Stimulated activated CD4-positive, alpha-beta T cell treated with anti-CD3 and anti-CD28 coated beads, Interleukin-4, amount 100 ng/mL, for 24 hours (primary cell): Measurements from ENCODE around the gene AACS.
"Not testable (repeated sequence)": the region's sequence is repeated elsewhere in the genome, so short reads cannot be mapped to it uniquely, and the experiment has no call there.

ENCODE experiments used
- DNase-seq: peaks from one replicate; pipeline ENCODE4 v3.0.0-alpha.2; 2020

AACS gene

DNA sequence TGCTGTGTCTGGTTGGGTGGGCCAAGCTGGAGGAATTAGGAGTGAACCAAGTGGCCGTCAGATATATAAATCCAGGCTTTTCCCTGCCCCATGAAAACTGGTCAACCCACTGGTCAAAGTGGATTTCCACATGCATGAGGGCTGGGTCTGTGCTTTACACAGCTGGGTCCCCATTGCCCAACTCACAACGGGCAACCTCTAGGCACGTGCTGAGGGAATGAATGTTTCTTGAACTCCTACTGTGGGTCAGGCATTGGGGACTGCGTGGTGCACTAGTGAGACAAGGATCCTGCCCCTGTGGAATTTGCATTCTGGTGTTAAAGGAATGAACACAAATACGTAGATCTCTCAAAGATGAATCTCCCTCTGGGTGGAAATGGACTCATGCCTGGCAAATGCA is 7.5 kb upstream of the AACS start:
- DNase-seq: no peak

DNA sequence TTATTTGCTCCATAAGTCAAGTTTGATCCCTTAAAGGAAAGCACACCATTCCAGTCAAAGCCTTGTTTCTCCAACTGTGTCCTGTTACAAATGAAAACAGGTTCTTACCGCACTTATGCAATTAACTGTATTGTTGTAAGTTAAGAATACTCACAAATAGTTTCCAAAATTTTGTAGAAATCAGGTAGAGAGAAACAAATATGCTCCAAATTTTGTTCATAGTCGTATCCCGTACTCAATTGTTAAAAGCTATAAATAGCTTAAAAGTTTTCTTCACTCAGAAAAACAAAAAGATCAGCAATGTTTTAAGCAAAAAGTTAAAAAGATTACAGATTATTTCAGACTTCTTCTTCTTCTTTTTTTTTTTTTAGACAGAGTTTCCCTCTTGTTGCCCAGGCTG is 4.0 kb upstream of the AACS start:
- DNase-seq: no peak

DNA sequence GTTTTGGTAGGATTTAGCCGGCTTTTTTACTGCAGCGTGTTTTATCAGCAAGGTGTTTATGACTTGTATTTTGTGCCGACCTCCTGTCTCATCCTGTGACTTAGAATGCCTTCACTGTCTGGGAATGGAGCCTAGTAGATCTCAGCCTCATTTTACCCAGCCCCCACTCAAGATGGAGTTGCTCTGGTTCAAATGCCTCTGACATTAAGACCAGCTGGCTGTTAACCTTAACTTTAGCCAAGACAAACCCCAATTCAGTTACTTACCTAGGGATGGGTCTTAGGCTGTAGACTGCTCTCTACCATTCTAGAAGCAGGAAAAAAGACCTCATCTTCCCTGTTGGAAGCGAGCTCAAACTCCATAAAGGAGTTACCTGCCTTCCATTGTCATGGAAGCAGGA is 1.7 kb upstream of the AACS start:
- not testable (repeated sequence) for DNase-seq

DNA sequence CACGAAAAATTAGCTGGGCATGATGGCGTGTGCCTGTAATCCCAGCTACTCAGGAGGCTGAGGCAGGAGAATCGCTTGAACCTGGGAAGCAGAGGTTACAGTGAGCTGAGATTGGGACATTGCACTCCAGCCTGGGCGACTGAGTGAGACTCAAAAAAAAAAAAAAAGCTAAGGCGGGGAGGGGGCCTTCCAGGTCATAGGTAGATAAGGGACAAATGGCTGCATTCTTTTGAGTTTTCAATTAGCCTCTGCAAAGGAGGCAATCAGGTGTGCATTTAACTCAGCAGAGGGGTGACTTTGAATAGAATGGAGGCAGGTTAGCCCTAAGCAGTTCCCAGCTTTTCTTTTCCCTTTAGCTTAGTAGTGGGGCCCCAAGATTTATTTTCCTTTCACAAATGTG is 743 bp upstream of the AACS start:
- DNase-seq: no peak

DNA sequence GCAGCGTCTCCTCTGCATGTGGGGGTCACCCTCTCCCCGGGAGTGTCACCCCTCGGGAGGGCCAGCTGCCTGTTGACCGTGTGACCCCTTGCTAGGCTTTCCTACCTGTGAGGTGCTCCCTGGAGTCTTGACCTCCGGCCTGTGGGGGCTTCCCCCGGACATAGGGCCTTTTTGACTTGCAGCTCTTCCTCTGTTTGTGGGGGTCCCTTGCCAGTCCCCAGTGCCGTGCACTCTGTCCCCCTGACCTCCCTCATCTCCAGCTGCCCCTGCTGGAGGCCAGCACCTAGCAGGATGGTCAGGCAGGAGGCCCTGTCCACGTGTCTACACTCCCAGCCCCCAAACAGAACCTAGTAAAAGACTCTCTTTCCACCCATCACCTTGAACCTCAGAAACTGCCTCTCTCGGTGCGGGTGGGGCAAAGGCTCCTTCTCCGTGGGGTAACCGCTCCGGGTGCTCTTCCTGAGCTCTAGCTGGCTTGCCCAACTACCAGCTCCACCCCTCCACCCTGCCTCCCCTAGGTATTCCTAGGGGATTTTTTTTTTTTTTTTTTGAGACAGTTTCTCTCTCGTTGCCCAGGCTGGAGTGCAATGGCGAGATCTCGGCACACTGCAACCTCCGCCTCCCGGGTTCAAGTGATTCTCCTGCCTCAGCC is 810 bp downstream of the AACS start:
- DNase-seq: no peak

DNA sequence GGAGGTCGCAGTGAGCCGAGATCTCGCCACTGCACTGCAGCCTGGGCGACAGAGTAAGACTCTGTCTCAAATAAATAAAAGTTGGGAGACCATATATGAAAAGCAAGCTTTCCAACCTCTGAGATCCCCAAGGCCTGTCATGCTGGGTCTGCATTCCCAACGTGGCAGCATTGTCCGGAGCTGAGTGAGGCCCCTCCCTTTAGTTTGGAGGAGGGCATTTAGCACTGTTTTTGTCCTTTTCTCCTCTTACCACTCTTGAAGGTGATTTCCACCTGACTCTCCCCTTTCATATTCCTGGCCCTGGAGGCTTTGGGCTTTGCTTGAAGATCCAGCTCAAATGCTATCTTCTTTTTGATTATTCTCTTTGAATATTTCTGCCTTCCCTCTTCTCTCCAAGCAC is 3.2 kb downstream of the AACS start:
- no peak for DNase-seq

DNA sequence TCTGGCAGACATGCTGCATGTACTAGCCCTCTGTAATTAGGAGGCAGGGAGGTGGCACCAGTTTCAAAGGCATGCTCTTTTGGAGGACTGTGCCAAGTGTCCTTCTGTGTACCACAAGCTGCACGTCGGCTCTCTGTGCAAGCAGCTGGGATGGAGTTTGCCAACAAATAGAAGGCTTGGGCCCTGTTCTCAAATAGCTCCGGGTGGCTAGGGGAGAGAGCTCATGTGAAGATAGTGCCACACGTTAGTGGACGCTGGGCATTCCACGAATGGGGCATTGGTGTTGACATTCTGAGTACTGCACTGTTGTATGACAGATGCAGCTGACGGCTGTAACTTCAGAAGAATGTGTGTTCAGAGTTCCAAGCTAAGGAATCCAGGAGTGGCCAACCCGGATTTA is 4.4 kb downstream of the AACS start:
- no peak for DNase-seq

DNA sequence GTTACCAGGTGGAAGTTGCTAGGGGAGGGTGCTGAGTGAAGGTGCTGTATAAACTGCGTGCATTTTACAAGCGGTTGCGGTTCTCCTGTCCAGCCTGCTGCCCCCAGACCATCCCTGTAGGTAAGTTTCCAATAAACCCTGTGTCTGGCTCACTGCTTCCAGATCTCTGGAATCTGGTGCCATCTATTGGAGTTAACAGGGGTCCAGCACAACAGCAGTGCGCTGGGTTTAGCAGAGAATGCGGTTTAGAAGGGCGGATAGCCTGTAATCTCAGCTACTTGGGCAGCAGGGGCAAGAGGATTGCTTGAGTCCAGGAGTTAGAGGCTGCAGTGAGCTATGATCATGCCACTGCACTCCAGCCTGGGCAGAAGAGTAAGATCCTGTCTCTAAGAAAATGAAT is 4.9 kb downstream of the AACS start:
- DNase-seq: no peak

DNA sequence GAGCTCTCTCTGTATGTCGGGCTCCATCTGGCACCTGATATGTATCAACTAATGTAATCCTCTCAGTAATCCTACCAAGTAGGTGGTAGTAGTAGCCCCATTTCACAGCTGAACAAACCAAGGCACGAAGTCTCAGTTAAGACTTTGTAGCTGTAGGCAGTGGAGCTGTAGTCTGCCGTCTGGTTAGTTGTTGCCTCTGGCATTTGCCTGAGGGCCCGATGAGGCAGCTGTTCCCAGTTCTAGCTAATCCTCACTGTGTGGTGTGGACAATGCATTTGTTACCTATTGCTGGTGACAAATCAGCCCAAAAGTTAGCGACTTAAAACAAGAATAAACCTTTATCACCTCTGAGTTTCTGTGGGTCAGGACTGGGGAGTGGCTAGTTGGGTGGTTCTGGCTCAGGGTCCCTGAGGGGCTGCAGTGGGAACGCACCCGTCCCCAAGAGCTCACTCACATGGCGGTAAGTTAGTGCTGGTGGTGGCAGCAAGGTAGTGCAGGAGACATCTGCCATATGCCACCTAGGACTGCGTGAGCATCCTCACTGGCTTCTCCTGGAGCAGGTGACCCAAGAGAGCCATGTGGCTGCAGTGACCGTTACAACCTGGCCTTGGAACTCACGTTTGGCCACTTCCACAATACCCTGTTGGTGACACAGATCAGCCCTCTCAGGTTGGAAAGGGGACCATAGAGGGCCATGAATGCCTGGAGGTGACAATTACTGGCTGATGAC is 5.6 kb downstream of the AACS start:
- no peak for DNase-seq

DNA sequence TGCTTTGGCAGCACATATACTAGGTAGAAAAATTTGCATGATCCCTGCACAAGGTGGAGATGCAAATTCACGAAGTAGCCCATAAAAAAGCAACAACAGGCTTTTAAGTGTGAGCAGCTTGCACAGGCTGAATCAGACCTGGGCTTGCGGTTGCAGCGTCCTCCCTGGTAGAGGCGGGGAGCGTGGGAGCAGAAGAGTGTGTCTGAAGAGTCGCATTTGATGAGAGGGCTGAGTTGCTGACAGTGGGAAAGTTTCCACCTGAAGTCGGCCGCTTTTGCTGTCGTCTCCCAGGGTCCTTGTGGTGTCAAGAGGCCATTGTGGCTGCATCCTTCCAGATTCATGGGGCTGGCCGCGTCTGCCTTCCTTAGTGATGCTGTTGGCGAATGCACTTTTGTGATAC is 6.2 kb downstream of the AACS start:
- no peak for DNase-seq

DNA sequence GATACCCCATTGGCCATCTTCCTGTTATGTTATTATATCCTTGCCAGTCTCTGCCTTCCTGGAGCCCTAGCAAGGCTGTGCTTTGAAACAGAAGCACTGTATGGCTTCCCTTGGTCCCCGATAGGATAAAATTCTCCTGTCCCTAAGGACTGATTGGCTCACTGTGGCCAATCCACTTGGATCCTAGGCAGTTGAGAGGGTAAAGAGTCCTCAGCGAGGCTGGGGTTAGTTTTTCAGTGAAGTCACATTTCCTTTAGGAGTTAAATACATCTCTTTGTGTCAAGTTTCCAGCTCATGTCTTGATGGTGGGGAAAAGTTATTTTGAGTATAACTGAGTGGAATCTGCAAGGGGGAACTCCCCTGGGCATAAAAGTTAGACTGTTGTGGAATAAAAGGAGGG is 7.3 kb downstream of the AACS start:
- DNase-seq: no peak

DNA sequence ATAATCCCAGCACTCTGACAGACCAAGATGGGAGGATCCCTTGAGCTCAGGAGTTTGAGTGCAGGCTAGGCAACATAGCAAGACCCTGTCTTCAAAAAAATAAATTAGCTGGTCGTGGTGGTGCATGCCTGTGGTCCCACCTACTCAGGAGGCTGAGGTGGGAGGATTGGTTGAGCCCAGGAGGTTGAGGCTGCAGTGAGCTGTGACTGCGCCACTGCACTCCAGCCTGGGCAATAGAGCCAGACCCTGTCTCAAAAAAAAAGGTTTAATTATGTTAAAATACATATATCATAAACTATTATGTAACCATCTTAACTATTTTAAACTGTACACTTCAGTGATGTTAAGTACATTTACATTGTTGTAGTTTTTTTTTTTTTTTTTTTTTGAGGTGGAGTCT is 9.1 kb downstream of the AACS start:
- DNase-seq: not testable (repeated sequence)

DNA sequence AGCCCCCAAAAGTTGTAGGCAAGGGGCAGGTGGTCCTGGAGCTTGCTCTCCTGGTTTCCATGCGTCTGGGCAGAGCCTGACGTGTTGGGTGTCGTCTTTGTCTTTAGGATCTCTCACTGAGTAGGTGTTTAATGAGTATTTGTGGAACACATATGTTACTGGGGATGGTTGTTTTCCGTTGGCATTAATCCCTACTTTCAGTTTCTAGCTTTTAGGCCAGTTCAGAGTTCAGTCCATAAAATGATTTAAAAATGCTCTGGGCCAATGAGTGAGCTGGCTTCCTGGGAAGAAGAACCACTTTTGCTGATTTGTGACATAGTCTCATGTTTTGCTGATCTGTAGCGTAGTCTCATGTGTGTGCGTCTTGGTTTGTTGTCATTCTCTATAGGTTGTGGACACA is 10.9 kb downstream of the AACS start:
- DNase-seq: no peak

DNA sequence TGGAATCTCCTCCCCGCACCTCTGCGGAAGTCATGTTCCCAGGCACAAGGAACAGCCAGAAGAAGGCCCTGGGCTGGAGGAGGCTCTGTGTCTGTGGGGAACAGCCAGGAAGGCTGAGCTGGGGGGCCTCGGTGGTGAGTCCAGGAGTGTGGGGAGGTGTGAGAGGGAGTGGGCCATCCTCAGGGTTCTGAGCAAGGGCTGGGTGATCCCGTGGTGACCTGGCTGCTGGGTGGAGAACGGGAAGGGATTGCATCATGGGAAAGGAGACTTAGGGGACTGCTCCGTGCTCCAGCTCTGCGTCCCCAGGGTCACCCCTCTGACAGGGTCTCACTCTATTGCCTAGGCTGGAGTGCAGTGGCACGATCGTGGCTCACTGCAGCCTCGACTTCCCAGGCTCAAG is 13.8 kb downstream of the AACS start:
- no peak for DNase-seq

DNA sequence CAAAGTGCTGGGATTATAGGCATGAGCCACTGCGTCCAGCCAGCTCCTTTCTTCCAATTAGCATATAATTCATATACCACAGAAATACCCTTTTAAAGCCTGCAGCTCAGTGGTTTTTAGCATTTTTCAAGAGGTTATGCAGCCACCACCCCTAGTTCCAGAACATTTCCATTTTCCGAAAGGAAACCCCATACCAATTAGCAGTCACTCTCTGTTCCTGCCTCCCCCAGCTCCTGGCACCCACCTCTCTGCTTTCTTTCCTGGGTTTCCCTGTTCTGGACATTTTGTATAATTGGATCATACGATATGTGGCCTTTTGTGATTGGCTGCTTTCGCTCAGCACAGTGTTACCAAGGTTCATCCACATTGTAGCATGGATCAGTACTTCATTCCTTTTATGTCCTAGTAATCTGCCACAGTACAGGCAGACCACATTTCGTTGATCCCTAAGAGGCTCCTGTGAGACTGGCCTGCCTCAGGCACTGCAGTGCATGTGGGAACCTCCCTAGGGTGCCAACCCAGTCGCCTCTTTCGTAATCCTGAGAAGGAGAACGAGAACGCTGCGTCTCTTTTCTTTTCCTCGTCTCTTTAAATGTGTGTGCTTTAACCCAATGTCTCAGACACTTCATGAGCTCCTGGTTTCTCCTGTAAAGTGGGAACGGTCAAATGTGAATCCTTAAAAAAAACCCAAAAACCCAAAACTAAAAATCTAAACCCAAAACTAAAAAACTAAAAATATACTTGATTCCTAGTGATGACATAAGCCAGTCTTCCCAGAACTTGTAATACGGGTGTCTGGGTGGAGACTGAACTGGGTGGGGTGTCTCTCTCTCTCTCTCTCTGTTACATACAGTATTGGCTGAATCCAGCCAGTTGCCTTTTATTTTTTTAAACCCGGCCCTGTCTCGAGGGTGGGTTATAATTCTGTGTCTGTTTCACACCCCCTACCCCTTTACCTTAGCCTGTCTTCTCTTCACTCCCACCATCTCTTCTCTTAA is 14.7 kb downstream of the AACS start:
- DNase-seq: no peak

DNA sequence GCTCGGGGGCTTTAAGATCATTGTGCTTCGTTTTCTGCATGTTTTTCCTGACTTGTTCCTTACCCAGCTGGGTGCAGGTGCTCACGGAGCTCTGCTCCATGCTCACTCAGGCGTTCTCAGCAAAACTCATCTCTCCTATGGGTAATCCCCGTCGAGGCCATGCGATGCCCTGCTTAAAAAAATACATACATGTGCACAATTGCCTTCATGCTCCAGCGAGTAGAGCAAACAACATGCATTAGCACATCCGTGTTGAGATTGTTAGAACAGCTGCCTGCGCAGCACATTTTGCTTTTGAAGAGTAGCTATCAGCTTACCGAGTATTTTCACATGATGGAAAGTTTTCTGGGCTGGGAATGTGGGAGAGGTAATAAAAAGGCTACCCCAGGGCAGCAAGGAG is 16.2 kb downstream of the AACS start:
- DNase-seq: no peak

DNA sequence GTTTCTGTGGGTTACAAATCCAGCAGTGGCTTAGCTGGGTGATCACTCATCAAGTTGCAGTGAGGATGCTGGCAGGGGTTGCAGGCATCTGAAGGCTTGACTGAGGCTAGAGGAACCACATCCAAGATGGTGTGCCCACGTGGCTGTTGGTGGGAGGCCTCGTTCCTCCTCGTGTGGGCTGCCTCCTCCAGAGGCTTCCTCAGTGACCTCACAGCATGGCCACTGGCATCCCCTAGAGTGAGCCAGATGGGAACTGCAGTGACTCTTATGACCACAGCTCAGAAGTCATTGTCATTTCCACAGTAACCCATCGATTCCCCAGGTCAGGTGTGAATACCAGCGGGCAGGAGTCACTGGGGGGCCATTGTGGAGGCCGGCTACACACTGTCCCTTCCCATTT is 17.8 kb downstream of the AACS start:
- DNase-seq: no peak

DNA sequence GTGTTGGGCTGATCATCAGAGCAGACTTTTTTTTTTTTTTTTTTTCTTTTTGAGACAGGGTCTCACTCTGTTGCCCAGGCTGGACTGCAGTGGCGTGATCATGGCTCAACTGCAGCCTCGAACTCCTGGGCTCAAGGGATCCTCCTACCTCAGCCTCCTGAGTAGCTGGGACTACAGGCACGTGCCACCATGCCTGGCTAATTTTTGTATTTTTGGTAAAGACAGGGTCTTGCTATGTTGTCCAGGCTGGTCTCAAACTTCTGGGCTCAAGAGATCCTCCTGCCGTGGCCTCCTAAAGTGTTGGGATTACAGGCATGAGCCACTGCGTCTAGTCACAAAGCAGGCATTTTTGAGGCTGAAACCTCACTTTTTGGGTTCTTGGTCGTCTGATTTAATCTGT is 23.0 kb downstream of the AACS start:
- not testable (repeated sequence) for DNase-seq

DNA sequence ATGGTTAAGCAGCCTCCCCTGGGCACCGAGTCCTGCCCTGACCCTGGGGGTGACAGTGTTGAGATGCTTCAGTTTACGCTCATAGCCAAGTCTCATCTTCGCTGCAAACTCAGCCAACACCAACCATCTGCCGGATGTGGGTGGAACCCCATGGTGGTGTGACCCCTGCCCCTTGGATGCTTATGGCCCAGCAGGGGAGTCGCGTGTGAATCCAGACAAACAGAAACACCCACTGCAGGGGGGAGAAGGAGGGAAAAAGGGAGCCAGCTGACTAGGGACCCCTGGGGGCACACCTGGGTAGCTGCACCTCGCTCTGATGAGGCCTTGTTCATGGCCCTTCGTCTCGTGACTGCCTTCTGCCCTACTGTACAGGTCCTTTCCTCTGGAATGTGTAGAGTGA is 23.8 kb downstream of the AACS start:
- no peak for DNase-seq

DNA sequence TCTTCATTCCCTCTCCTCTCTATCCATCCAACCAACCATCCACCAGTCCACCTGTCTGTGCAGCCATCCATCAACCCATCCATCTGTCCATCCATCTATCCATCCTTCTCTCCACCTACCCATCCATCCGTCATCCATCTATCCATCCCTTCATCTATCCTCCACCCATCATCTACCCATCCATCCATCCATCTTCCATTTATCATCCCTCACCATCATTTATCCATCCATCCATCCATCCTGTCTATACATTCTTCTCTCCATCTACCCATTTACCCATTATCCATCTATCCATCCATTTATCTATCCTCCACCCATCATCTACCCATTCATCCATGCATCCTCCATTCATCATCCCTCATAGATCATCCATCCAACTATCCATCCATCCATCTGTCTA is 24.4 kb downstream of the AACS start:
- no peak for DNase-seq

DNA sequence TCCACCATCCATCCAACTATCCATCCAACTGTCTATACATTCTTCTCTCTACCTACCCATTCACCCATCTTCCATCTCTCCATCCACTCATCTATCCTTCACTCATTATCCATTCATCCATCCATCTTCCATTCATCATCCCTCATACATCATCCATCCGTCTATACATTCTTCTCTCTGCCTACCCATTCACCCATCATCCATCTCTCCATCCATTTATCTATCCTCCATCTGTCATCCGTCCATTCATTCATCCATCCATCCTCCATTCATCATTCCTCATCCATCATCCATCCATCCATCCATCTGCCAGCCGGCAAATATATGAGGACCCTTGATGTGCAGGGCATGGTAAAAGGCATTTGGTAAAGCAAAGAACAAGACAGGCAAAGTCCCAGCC is 25.2 kb downstream of the AACS start:
- no peak for DNase-seq

DNA sequence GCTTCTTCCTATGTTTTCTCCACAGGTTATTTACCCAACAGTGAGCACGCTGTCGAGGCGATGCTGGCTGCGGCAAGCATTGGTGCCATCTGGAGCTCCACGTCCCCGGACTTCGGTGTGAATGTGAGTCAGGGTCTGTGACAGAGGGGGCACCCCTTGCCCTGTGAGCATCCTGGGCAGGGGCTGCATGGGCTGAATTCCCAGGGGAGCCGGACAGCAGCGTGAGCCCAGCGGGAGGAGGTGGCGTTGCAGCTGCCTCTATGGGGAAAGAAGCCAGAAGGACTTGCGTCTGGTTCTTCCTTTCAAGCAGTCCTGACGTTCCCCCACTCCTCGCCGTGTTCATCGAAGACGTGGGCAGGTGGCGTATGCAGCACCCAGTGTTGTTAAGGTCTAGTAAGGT is 26.2 kb downstream of the AACS start:
- DNase-seq: no peak

DNA sequence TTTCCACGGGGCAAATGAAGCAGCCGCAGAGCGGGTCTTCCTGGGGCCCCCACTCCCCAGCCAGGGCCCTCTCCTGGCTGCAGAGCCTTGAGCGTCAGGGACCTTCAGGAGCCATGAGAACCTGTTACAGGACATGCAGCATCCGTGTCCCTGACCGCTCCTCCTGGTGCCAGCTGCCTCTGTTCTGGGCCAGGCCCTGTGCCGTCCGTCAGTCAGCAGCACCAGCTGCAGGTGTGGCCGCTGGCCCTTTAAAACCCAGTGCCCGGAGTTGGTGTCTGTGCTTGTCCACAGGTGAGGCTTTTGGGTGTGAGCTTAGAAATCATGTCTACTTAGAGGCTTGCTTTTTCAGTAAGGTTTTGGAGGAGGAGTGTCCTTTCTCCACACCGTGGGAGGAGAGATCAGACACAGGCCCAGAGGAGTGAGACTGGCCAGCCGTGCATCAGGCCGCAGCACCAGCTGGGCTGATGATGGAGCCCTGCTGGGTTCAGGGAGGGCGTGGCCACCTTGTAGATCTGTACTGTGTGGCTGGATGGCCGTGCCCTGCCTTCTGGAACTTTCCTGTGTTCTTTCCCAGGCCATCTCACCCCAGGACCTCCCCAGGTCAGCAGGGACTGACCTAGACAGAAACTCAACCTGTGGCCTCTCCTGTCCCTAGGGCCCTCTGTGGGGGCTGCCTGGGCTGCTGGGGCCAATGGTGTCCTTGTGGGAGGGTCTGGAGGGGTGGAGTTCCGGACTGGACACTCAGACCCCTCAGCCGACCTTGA is 27.1 kb downstream of the AACS start:
- DNase-seq: no peak
